ENCODE measurements around the gene TTC23.

GRCh38 chr15:99295840-99296239 is 46.5 kb upstream of the TTC23 start:
- TF ChIP-seq CTCF (IDR thresholded peaks at IDR 0.05; ENCODE audit: extremely low read depth in 1 of 2, insufficient read depth in 1 of 2, low read depth in 1 of 2, low read length in 2 of 2) (no peak), EZH2 (IDR thresholded peaks at IDR 0.05; ENCODE audit: borderline replicate concordance, low read depth, low read length, severe bottlenecking) (no peak), POLR2AphosphoS5 (IDR thresholded peaks at IDR 0.05; ENCODE audit: insufficient read depth, low read depth, low read length) (no peak), POLR2A (IDR thresholded peaks at IDR 0.05; ENCODE audit: low read depth, low read length) (no peak), MYC (IDR thresholded peaks at IDR 0.05; ENCODE audit: low read depth, low read length) (no peak)

Data from endothelial cell of umbilical vein (primary cell).